ENCODE data around the gene SGK1.

GRCh38 chr6:134303891-134304290 lies 14.0 kb downstream of the SGK1 start:
- TF ChIP-seq CTCF (IDR thresholded peaks at IDR 0.05) (no peak), POLR2A (IDR thresholded peaks at IDR 0.05) (no peak)
